HepG2 (cell line): ENCODE data around the gene NMNAT3. TPM values are rescaled to one million over a fixed set of nuclear protein-coding genes. Genes with fewer than 3 reads are reported as not detected.

Source experiments
- IKZF4 ChIP-seq: sonication (generic); formaldehyde crosslinking; IDR thresholded peaks from 2 replicates; pipeline ENCODE4 v1.5.1; 2020; ENCODE audit warnings: borderline replicate concordance, mild to moderate bottlenecking, low read depth, missing genetic modification reagents; ENCODE audit errors: not compliant biosample characterization
- SOX5 ChIP-seq: IDR thresholded peaks from 2 replicates; pipeline ENCODE4 v1.6.1; 2016; ENCODE audit warnings: borderline replicate concordance
- SOX6 ChIP-seq, 2 experiments: fragments of 450-650 bp in 1 of 2; sonication (generic) in 1 of 2; formaldehyde crosslinking in 1 of 2; IDR thresholded peaks; 2 replicates each; pipeline versions ENCODE4 v1.4.0 to v1.6.1; 2017 to 2020; ENCODE audit warnings: antibody characterized with exemption in 1 of 2, mild to moderate bottlenecking in 1 of 2, missing genetic modification reagents in 1 of 2
- WIZ ChIP-seq: sonication (generic); formaldehyde crosslinking; IDR thresholded peaks from 2 replicates; pipeline ENCODE4 v1.5.1; 2020; ENCODE audit warnings: mild to moderate bottlenecking, missing genetic modification reagents
- ZNF510 ChIP-seq: sonication (generic); formaldehyde crosslinking; IDR thresholded peaks from 2 replicates; pipeline ENCODE4 v1.4.0; 2020; ENCODE audit warnings: low read depth, mild to moderate bottlenecking, missing genetic modification reagents
- polyA plus RNA-seq, 8 experiments: library from polyadenylated mRNA; depleted of rRNA in 3 of 8; stranded (reverse) in 7 of 8; unstranded in 1 of 8; fragments of >200 nt; fragmentation: Illumina TruSeq in 4 of 8; extraction: Trizol in 4 of 8; gene quantifications; 2 replicates each; pipeline versions ENCODE4 v1.2.1 to v1.2.3, GENCODE V29; 2011 to 2016; ENCODE audit warnings: low read depth in 4 of 8, missing spikeins in 1 of 8, mixed read lengths in 1 of 8; ENCODE audit not compliant: insufficient read depth in 1 of 8
- total RNA-seq, 5 experiments: library from RNA; depleted of rRNA; stranded (reverse); fragments of >200 nt; fragmentation: Illumina TruSeq; extraction: Trizol; gene quantifications; 2 replicates each; pipeline ENCODE4 v1.2.3, GENCODE V29; 2016; ENCODE audit warnings: low read depth in 1 of 5
- TF ChIP-seq, protein P1 (sequence below): fragments of 450-650 bp; IDR thresholded peaks from 2 replicates; pipeline ENCODE4 v1.6.1; 2017; ENCODE audit warnings: mild to moderate bottlenecking
- TF ChIP-seq, protein P2 (sequence below): sonication (generic); formaldehyde crosslinking; conservative IDR thresholded peaks from 2 replicates; pipeline ENCODE4 v1.4.0; 2020; ENCODE audit warnings: mild to moderate bottlenecking, missing genetic modification reagents, moderate library complexity
- TF ChIP-seq, protein P3 (sequence below): sonication (generic); formaldehyde crosslinking; IDR thresholded peaks from 2 replicates; pipeline ENCODE4 v1.4.0; 2020; ENCODE audit warnings: mild to moderate bottlenecking, missing genetic modification reagents, borderline replicate concordance
- TF ChIP-seq, protein P4 (sequence below): IDR thresholded peaks from 2 replicates; pipeline ENCODE4 v1.4.0; 2020; ENCODE audit warnings: mild to moderate bottlenecking, missing genetic modification reagents
- TF ChIP-seq, protein P5 (sequence below): sonication (generic); formaldehyde crosslinking; IDR thresholded peaks from 2 replicates; pipeline ENCODE4 v1.9.0; 2021; ENCODE audit warnings: missing genetic modification reagents, borderline replicate concordance

Gene NMNAT3
- total and polyA plus RNA-seq, 2 of the 13 experiments (the other 11 are each of a cell fraction or from before 2014, with no cell fraction given), result 6.1 to 7.0 TPM

DNA sequence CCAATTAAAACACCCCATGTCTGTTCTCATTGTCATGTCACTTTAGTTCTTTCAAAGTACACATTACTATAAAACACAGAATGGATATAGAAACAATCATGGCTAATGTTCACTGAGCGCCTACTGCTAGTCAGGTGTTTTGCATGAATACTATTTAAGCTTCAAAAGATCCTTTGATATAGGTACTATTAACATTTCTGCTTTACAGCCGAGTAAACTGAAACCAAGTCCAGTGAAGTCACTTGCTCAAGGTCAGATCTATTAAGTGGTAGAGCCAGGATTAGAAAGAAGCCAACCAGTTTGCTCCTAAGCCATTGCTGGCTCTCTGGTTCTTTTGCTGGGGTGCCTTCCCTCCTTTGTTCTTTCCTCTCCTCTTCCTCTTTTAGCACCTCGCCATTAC, 32.4 kb upstream of the NMNAT3 start (continued):
- TF ChIP-seq, protein P1, sequence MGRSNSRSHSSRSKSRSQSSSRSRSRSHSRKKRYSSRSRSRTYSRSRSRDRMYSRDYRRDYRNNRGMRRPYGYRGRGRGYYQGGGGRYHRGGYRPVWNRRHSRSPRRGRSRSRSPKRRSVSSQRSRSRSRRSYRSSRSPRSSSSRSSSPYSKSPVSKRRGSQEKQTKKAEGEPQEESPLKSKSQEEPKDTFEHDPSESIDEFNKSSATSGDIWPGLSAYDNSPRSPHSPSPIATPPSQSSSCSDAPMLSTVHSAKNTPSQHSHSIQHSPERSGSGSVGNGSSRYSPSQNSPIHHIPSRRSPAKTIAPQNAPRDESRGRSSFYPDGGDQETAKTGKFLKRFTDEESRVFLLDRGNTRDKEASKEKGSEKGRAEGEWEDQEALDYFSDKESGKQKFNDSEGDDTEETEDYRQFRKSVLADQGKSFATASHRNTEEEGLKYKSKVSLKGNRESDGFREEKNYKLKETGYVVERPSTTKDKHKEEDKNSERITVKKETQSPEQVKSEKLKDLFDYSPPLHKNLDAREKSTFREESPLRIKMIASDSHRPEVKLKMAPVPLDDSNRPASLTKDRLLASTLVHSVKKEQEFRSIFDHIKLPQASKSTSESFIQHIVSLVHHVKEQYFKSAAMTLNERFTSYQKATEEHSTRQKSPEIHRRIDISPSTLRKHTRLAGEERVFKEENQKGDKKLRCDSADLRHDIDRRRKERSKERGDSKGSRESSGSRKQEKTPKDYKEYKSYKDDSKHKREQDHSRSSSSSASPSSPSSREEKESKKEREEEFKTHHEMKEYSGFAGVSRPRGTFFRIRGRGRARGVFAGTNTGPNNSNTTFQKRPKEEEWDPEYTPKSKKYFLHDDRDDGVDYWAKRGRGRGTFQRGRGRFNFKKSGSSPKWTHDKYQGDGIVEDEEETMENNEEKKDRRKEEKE, result no peak
- TF ChIP-seq, protein P2, sequence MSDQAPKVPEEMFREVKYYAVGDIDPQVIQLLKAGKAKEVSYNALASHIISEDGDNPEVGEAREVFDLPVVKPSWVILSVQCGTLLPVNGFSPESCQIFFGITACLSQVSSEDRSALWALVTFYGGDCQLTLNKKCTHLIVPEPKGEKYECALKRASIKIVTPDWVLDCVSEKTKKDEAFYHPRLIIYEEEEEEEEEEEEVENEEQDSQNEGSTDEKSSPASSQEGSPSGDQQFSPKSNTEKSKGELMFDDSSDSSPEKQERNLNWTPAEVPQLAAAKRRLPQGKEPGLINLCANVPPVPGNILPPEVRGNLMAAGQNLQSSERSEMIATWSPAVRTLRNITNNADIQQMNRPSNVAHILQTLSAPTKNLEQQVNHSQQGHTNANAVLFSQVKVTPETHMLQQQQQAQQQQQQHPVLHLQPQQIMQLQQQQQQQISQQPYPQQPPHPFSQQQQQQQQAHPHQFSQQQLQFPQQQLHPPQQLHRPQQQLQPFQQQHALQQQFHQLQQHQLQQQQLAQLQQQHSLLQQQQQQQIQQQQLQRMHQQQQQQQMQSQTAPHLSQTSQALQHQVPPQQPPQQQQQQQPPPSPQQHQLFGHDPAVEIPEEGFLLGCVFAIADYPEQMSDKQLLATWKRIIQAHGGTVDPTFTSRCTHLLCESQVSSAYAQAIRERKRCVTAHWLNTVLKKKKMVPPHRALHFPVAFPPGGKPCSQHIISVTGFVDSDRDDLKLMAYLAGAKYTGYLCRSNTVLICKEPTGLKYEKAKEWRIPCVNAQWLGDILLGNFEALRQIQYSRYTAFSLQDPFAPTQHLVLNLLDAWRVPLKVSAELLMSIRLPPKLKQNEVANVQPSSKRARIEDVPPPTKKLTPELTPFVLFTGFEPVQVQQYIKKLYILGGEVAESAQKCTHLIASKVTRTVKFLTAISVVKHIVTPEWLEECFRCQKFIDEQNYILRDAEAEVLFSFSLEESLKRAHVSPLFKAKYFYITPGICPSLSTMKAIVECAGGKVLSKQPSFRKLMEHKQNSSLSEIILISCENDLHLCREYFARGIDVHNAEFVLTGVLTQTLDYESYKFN (CRISPR knock-in tag), result peak; percentile 44; the same call in 1 of the 2 replicates
- TF ChIP-seq, protein P3, sequence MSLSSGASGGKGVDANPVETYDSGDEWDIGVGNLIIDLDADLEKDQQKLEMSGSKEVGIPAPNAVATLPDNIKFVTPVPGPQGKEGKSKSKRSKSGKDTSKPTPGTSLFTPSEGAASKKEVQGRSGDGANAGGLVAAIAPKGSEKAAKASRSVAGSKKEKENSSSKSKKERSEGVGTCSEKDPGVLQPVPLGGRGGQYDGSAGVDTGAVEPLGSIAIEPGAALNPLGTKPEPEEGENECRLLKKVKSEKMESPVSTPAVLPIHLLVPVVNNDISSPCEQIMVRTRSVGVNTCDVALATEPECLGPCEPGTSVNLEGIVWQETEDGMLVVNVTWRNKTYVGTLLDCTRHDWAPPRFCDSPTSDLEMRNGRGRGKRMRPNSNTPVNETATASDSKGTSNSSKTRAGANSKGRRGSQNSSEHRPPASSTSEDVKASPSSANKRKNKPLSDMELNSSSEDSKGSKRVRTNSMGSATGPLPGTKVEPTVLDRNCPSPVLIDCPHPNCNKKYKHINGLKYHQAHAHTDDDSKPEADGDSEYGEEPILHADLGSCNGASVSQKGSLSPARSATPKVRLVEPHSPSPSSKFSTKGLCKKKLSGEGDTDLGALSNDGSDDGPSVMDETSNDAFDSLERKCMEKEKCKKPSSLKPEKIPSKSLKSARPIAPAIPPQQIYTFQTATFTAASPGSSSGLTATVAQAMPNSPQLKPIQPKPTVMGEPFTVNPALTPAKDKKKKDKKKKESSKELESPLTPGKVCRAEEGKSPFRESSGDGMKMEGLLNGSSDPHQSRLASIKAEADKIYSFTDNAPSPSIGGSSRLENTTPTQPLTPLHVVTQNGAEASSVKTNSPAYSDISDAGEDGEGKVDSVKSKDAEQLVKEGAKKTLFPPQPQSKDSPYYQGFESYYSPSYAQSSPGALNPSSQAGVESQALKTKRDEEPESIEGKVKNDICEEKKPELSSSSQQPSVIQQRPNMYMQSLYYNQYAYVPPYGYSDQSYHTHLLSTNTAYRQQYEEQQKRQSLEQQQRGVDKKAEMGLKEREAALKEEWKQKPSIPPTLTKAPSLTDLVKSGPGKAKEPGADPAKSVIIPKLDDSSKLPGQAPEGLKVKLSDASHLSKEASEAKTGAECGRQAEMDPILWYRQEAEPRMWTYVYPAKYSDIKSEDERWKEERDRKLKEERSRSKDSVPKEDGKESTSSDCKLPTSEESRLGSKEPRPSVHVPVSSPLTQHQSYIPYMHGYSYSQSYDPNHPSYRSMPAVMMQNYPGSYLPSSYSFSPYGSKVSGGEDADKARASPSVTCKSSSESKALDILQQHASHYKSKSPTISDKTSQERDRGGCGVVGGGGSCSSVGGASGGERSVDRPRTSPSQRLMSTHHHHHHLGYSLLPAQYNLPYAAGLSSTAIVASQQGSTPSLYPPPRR (CRISPR knock-in tag), result no peak
- TF ChIP-seq IKZF4, result no peak
- TF ChIP-seq SOX6 (IDR thresholded peaks at IDR 0.05), result no peak
- TF ChIP-seq SOX6 (CRISPR knock-in tag; IDR thresholded peaks at IDR 0.05), result peak; percentile 21; the same call in 1 of the 2 replicates
- peak; percentile 57; the same call in 1 of the 2 replicates for TF ChIP-seq SOX5 (CRISPR knock-in tag)
- TF ChIP-seq, protein P4, sequence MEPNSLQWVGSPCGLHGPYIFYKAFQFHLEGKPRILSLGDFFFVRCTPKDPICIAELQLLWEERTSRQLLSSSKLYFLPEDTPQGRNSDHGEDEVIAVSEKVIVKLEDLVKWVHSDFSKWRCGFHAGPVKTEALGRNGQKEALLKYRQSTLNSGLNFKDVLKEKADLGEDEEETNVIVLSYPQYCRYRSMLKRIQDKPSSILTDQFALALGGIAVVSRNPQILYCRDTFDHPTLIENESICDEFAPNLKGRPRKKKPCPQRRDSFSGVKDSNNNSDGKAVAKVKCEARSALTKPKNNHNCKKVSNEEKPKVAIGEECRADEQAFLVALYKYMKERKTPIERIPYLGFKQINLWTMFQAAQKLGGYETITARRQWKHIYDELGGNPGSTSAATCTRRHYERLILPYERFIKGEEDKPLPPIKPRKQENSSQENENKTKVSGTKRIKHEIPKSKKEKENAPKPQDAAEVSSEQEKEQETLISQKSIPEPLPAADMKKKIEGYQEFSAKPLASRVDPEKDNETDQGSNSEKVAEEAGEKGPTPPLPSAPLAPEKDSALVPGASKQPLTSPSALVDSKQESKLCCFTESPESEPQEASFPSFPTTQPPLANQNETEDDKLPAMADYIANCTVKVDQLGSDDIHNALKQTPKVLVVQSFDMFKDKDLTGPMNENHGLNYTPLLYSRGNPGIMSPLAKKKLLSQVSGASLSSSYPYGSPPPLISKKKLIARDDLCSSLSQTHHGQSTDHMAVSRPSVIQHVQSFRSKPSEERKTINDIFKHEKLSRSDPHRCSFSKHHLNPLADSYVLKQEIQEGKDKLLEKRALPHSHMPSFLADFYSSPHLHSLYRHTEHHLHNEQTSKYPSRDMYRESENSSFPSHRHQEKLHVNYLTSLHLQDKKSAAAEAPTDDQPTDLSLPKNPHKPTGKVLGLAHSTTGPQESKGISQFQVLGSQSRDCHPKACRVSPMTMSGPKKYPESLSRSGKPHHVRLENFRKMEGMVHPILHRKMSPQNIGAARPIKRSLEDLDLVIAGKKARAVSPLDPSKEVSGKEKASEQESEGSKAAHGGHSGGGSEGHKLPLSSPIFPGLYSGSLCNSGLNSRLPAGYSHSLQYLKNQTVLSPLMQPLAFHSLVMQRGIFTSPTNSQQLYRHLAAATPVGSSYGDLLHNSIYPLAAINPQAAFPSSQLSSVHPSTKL (CRISPR knock-in tag), result peak; percentile 51; the same call in 1 of the 2 replicates
- TF ChIP-seq, protein P5, sequence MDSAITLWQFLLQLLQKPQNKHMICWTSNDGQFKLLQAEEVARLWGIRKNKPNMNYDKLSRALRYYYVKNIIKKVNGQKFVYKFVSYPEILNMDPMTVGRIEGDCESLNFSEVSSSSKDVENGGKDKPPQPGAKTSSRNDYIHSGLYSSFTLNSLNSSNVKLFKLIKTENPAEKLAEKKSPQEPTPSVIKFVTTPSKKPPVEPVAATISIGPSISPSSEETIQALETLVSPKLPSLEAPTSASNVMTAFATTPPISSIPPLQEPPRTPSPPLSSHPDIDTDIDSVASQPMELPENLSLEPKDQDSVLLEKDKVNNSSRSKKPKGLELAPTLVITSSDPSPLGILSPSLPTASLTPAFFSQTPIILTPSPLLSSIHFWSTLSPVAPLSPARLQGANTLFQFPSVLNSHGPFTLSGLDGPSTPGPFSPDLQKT (CRISPR knock-in tag), result no peak
- no peak for TF ChIP-seq ZNF510 (CRISPR knock-in tag)
- TF ChIP-seq WIZ (CRISPR knock-in tag), result no peak
